ENCODE results near the gene ADGRA3.

DNA sequence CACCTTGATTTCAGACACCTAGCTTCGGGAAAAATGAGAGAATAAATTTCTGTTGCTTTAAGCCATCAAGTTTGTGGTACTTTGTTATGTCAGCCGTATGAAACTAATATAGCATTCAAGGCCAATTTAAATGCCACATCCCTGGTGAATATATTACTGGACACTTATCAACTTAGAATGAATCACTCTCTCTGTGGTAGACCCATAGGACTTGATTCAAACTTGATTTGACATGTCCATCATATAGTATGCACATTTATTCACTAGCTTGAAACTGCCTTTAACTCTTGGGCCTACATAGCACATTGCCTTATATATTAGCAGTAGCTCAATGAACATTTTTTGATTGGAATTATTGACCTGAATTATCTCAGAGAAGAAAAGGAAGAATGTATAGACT, 172.3 kb downstream of the ADGRA3 start:
- TF ChIP-seq, protein P1, sequence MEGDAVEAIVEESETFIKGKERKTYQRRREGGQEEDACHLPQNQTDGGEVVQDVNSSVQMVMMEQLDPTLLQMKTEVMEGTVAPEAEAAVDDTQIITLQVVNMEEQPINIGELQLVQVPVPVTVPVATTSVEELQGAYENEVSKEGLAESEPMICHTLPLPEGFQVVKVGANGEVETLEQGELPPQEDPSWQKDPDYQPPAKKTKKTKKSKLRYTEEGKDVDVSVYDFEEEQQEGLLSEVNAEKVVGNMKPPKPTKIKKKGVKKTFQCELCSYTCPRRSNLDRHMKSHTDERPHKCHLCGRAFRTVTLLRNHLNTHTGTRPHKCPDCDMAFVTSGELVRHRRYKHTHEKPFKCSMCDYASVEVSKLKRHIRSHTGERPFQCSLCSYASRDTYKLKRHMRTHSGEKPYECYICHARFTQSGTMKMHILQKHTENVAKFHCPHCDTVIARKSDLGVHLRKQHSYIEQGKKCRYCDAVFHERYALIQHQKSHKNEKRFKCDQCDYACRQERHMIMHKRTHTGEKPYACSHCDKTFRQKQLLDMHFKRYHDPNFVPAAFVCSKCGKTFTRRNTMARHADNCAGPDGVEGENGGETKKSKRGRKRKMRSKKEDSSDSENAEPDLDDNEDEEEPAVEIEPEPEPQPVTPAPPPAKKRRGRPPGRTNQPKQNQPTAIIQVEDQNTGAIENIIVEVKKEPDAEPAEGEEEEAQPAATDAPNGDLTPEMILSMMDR (IDR thresholded peaks at IDR 0.05; ENCODE audit: insufficient read depth, low read length): no peak
- TF ChIP-seq, protein P2, sequence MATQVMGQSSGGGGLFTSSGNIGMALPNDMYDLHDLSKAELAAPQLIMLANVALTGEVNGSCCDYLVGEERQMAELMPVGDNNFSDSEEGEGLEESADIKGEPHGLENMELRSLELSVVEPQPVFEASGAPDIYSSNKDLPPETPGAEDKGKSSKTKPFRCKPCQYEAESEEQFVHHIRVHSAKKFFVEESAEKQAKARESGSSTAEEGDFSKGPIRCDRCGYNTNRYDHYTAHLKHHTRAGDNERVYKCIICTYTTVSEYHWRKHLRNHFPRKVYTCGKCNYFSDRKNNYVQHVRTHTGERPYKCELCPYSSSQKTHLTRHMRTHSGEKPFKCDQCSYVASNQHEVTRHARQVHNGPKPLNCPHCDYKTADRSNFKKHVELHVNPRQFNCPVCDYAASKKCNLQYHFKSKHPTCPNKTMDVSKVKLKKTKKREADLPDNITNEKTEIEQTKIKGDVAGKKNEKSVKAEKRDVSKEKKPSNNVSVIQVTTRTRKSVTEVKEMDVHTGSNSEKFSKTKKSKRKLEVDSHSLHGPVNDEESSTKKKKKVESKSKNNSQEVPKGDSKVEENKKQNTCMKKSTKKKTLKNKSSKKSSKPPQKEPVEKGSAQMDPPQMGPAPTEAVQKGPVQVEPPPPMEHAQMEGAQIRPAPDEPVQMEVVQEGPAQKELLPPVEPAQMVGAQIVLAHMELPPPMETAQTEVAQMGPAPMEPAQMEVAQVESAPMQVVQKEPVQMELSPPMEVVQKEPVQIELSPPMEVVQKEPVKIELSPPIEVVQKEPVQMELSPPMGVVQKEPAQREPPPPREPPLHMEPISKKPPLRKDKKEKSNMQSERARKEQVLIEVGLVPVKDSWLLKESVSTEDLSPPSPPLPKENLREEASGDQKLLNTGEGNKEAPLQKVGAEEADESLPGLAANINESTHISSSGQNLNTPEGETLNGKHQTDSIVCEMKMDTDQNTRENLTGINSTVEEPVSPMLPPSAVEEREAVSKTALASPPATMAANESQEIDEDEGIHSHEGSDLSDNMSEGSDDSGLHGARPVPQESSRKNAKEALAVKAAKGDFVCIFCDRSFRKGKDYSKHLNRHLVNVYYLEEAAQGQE (IDR thresholded peaks at IDR 0.05; ENCODE audit: insufficient replicate concordance, low read depth): no peak
